ENCODE results near the gene DLGAP4.

DLGAP4 gene

GRCh38 chr20:36399969-36400545 lies 93.9 kb downstream of the DLGAP4 start:
- Histone ChIP-seq H3K27ac (no peak overlapping the region), H3K9me3 (no peaks in the 10 kb centered on the region), H4K20me1 (no peaks in the 10 kb centered on the region), H3K9ac (no peak overlapping the region), H3K4me3 (no peak overlapping the region), H3K36me3 (no peaks in the 10 kb centered on the region), H3K4me1 (peaks cover 8% of the 10 kb centered on the region), H3K27me3 (no peaks in the 10 kb centered on the region), H3K4me2 (no peak overlapping the region)
- TF ChIP-seq Cebpa-rat (IDR thresholded peaks at IDR 0.05), result no peak

- H3K4me1 ChIP-seq, result peaks cover 8% of the 10 kb centered on the region
- H3K36me3 ChIP-seq, result no peaks in the 10 kb centered on the region
- no peak overlapping the region for H3K4me2 ChIP-seq
- no peak overlapping the region for H3K9ac ChIP-seq
- no peaks in the 10 kb centered on the region for H4K20me1 ChIP-seq
- H3K9me3 ChIP-seq, result no peaks in the 10 kb centered on the region
- no peak overlapping the region for H3K4me3 ChIP-seq
- no peak overlapping the region for H3K27ac ChIP-seq
- H3K27me3 ChIP-seq, result no peaks in the 10 kb centered on the region
- TF ChIP-seq Cebpa-rat (IDR thresholded peaks at IDR 0.05), result no peak
Measured at GRCh38 chr20:36400909-36401735, 95.0 kb downstream of the DLGAP4 start.

- Histone ChIP-seq H4K20me1 (no peaks in the 10 kb centered on the region), H3K4me2 (no peak overlapping the region), H3K9ac (no peak overlapping the region), H3K4me1 (peaks cover 8% of the 10 kb centered on the region), H3K27me3 (no peaks in the 10 kb centered on the region), H3K9me3 (no peaks in the 10 kb centered on the region), H3K27ac (no peak overlapping the region), H3K4me3 (no peak overlapping the region), H3K36me3 (no peaks in the 10 kb centered on the region)
- no peak for TF ChIP-seq Cebpa-rat (IDR thresholded peaks at IDR 0.05)
Measured at GRCh38 chr20:36402708-36403107, 96.6 kb downstream of the DLGAP4 start.

GRCh38 chr20:36404435-36404978 lies 98.4 kb downstream of the DLGAP4 start:
- H3K27me3 ChIP-seq, result no peaks in the 10 kb centered on the region
- no peaks in the 10 kb centered on the region for H3K9me3 ChIP-seq
- H4K20me1 ChIP-seq, result no peaks in the 10 kb centered on the region
- no peak overlapping the region for H3K4me2 ChIP-seq
- H3K27ac ChIP-seq, result no peak overlapping the region
- no peak overlapping the region for H3K9ac ChIP-seq
- no peaks in the 10 kb centered on the region for H3K36me3 ChIP-seq
- H3K4me3 ChIP-seq, result no peak overlapping the region
- peaks cover 8% of the 10 kb centered on the region for H3K4me1 ChIP-seq
- no peak for TF ChIP-seq Cebpa-rat (IDR thresholded peaks at IDR 0.05)

GRCh38 chr20:36405255-36405654 lies 99.1 kb downstream of the DLGAP4 start:
- Histone ChIP-seq H3K27me3 (no peaks in the 10 kb centered on the region), H3K36me3 (no peaks in the 10 kb centered on the region), H3K4me2 (no peak overlapping the region), H3K4me1 (peaks cover 8% of the 10 kb centered on the region), H3K4me3 (no peak overlapping the region), H3K9me3 (no peaks in the 10 kb centered on the region), H3K27ac (no peak overlapping the region), H4K20me1 (no peaks in the 10 kb centered on the region), H3K9ac (no peak overlapping the region)
- TF ChIP-seq Cebpa-rat (IDR thresholded peaks at IDR 0.05), result no peak

- Histone ChIP-seq H3K36me3 (no peaks in the 10 kb centered on the region), H3K27me3 (no peaks in the 10 kb centered on the region), H3K9me3 (no peaks in the 10 kb centered on the region), H3K4me3 (no peak overlapping the region), H3K4me2 (no peak overlapping the region), H4K20me1 (no peaks in the 10 kb centered on the region), H3K9ac (no peak overlapping the region), H3K27ac (no peak overlapping the region), H3K4me1 (peaks cover 8% of the 10 kb centered on the region)
- TF ChIP-seq Cebpa-rat (IDR thresholded peaks at IDR 0.05), result no peak
Measured at GRCh38 chr20:36407199-36407733, 101.1 kb downstream of the DLGAP4 start.

GRCh38 chr20:36408219-36408618 lies 102.1 kb downstream of the DLGAP4 start:
- no peak for TF ChIP-seq Cebpa-rat (IDR thresholded peaks at IDR 0.05)
- H3K27ac ChIP-seq, result no peak overlapping the region
- peaks cover 8% of the 10 kb centered on the region for H3K4me1 ChIP-seq
- no peak overlapping the region for H3K4me3 ChIP-seq
- H3K4me2 ChIP-seq, result no peak overlapping the region
- no peaks in the 10 kb centered on the region for H3K9me3 ChIP-seq
- H3K36me3 ChIP-seq, result no peaks in the 10 kb centered on the region
- no peaks in the 10 kb centered on the region for H4K20me1 ChIP-seq
- no peak overlapping the region for H3K9ac ChIP-seq
- H3K27me3 ChIP-seq, result no peaks in the 10 kb centered on the region

GRCh38 chr20:36411861-36412454 lies 105.8 kb downstream of the DLGAP4 start:
- H3K27me3 ChIP-seq, result no peaks in the 10 kb centered on the region
- no peak for TF ChIP-seq Cebpa-rat (IDR thresholded peaks at IDR 0.05)
- H3K4me1 ChIP-seq, result no peaks in the 10 kb centered on the region
- no peak overlapping the region for H3K4me2 ChIP-seq
- H3K9ac ChIP-seq, result no peak overlapping the region
- no peaks in the 10 kb centered on the region for H3K36me3 ChIP-seq
- H4K20me1 ChIP-seq, result no peaks in the 10 kb centered on the region
- H3K27ac ChIP-seq, result no peak overlapping the region
- H3K9me3 ChIP-seq, result no peaks in the 10 kb centered on the region
- H3K4me3 ChIP-seq, result no peak overlapping the region

- H3K4me3 ChIP-seq, result no peak overlapping the region
- H3K9me3 ChIP-seq, result no peaks in the 10 kb centered on the region
- no peak for TF ChIP-seq Cebpa-rat (IDR thresholded peaks at IDR 0.05)
- no peaks in the 10 kb centered on the region for H3K27me3 ChIP-seq
- no peak overlapping the region for H3K9ac ChIP-seq
- H3K36me3 ChIP-seq, result no peaks in the 10 kb centered on the region
- H3K4me2 ChIP-seq, result no peak overlapping the region
- no peaks in the 10 kb centered on the region for H3K4me1 ChIP-seq
- H3K27ac ChIP-seq, result no peak overlapping the region
- H4K20me1 ChIP-seq, result no peaks in the 10 kb centered on the region
Measured at GRCh38 chr20:36415475-36416002, 109.4 kb downstream of the DLGAP4 start.
